ENCODE measurements around the gene IGFBP4.
A peak's percentile ranks its signal among the peaks of the same experiment; 100 is the strongest.
"Not testable (repeated sequence)": the region's sequence is repeated elsewhere in the genome, so short reads cannot be mapped to it uniquely, and the experiment has no call there.

IGFBP4 gene

GRCh38 chr17:40443196-40443987 lies at the start of gene IGFBP4:
IGFBP4 (plus strand) TSS chr17:40443450; CDS start chr17:40443736, 286 bp downstream.
- TF ChIP-seq CTCF (IDR thresholded peaks at IDR 0.05; ENCODE audit: insufficient read depth, low read length, missing control alignments) = peak; percentile 84
- DNase-seq (ENCODE audit: low read depth, low spot score) = no peak
- ChIA-PET CTCF (interaction anchor here (0.6 to 16.8 kb wide), 25 partner anchors 9 to 1224 kb away, joined by 3 to 337 read pairs (median 4); partner anchors contain the start of genes GJD3 and TOP2A), POLR2A (interaction anchor here (0.5 to 3.1 kb wide), 19 partner anchors 9 to 116 kb away, joined by 3 to 25 read pairs (median 5); partner anchors contain the start of gene TOP2A)
- peak within 1 kb of the TSS; percentile 99 for H3K4me3 ChIP-seq (ENCODE audit: low read depth, low read length)

GRCh38 chr17:40399185-40399584 lies 44.1 kb upstream of the IGFBP4 start:
- peak; percentile 21 for TF ChIP-seq CTCF (IDR thresholded peaks at IDR 0.05; ENCODE audit: insufficient read depth, low read length, missing control alignments)
- H3K4me3 ChIP-seq (ENCODE audit: low read depth, low read length) = no peak overlapping the region
- DNase-seq (ENCODE audit: low read depth, low spot score) = peak; percentile 12
- POLR2A ChIA-PET = no interaction called here
- CTCF ChIA-PET = interaction anchor here (0.6 to 11.7 kb wide), 24 partner anchors 9 to 1271 kb away, joined by 3 to 226 read pairs (median 5); partner anchors contain the start of gene TOP2A

GRCh38 chr17:40402668-40403067 lies 40.6 kb upstream of the IGFBP4 start:
- DNase-seq (ENCODE audit: low read depth, low spot score) = no peak
- ChIA-PET POLR2A (no interaction called here), CTCF (interaction anchor here (0.8 to 11.7 kb wide), 8 partner anchors 9 to 157 kb away, joined by 3 to 226 read pairs (median 10); partner anchors contain the start of gene TOP2A)
- TF ChIP-seq CTCF (IDR thresholded peaks at IDR 0.05; ENCODE audit: insufficient read depth, low read length, missing control alignments) = no peak
- no peak overlapping the region for H3K4me3 ChIP-seq (ENCODE audit: low read depth, low read length)

DNA sequence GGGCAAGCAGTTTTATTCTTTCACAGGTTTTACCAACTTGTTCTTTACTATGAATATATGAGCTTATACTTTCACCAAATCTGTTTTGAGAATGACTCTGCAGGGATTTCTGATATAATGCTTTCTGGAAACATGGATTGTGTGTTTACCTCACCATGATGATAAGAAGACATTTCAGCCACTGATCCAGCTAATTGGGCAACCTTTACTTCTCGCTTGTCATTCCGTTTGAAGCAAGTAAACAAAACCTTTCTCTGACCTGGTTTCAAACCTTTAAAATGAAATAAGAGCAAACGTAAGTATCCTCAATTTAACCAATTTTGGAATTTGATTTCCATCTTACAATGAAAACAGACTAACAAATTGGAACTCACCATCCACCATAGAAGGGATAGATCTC lies 39.2 kb upstream of the IGFBP4 start:
- no peak overlapping the region for H3K4me3 ChIP-seq (ENCODE audit: low read depth, low read length)
- POLR2A ChIA-PET = interaction anchor here (0.6 kb wide), 1 partner anchor 107 kb away, joined by 3 read pairs; no protein-coding TSS in a partner anchor
- TF ChIP-seq CTCF (IDR thresholded peaks at IDR 0.05; ENCODE audit: insufficient read depth, low read length, missing control alignments) = no peak
- CTCF ChIA-PET = interaction anchor here (1.7 to 11.7 kb wide), 5 partner anchors 10 to 156 kb away, joined by 7 to 226 read pairs (median 10); partner anchors contain the start of gene TOP2A
- no peak for DNase-seq (ENCODE audit: low read depth, low spot score)

DNA sequence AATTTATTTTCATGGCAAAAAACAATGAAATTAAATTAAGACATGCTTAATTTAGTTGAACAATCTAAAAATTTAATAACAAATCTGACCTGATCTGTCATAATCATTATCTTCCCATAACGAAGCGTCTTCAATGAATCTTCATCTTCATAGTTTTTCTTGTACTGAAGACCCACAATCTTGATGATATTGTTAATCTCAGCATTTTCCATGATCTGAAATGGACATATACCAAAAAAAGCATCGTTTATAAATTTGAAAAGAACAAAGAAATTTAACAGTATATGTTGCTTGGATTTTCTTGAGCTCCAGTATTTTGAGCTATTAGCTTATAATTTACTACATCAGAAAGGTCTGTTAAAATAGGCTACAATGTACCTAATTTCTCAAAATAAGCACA lies 35.8 kb upstream of the IGFBP4 start:
- ChIA-PET POLR2A (no interaction called here), CTCF (interaction anchor here (0.7 to 14.9 kb wide), 8 partner anchors 4 to 153 kb away, joined by 3 to 226 read pairs (median 7); partner anchors contain the start of gene TOP2A)
- no peak for TF ChIP-seq CTCF (IDR thresholded peaks at IDR 0.05; ENCODE audit: insufficient read depth, low read length, missing control alignments)
- no peak overlapping the region for H3K4me3 ChIP-seq (ENCODE audit: low read depth, low read length)
- no peak for DNase-seq (ENCODE audit: low read depth, low spot score)

GRCh38 chr17:40409540-40409939 lies 33.7 kb upstream of the IGFBP4 start:
- CTCF ChIA-PET = interaction anchor here (1.1 to 14.9 kb wide), 5 partner anchors 4 to 124 kb away, joined by 3 to 226 read pairs (median 22); partner anchors contain the start of gene TOP2A
- H3K4me3 ChIP-seq (ENCODE audit: low read depth, low read length); POLR2A ChIA-PET; DNase-seq (ENCODE audit: low read depth, low spot score): not testable (repeated sequence)
